ENCODE data around the gene FLCN. TPM values are rescaled to one million over a fixed set of nuclear protein-coding genes. Genes with fewer than 3 reads are reported as not detected.

The FLCN gene
- total and polyA plus RNA-seq, 4 donors, result 8.5 to 46.7 (median 28.4) TPM

GRCh38 chr17:17166446-17166845, 70.5 kb downstream of the FLCN start:
- H3K36me3 ChIP-seq (ENCODE audit: control insufficient read depth in 4 of 4, insufficient read depth in 3 of 4, low read depth in 1 of 4, low read length in 3 of 4), result peaks cover 4 to 81% (median 42%) of the 10 kb centered on the region in 4 donors
- no peaks in the 10 kb centered on the region for H3K4me1 ChIP-seq (ENCODE audit: control insufficient read depth in 4 of 4, insufficient read depth in 4 of 4, low read length in 3 of 4)
- H3K27ac ChIP-seq (ENCODE audit: low read depth in 1 of 2, low read length in 2 of 2), result no peak overlapping the region
- TF ChIP-seq RXRA (IDR thresholded peaks at IDR 0.05) (no peak), EGR1 (IDR thresholded peaks at IDR 0.05; ENCODE audit: low read depth in 2 of 2) (no peak)
- 96% methylated on average over 8 of the region's 8 CpGs for WGBS
- no peaks in the 10 kb centered on the region for H3K9me3 ChIP-seq (ENCODE audit: control insufficient read depth in 4 of 4, low read length in 3 of 4)
- no peak overlapping the region for H3K9ac ChIP-seq (ENCODE audit: low read depth in 1 of 2, low read length in 2 of 2)
- no peak for DNase-seq (ENCODE audit: low spot score)
- H3K4me3 ChIP-seq (ENCODE audit: low read depth in 1 of 3, low read length in 3 of 3), result no peak overlapping the region
- no peaks in the 10 kb centered on the region for H3K27me3 ChIP-seq (ENCODE audit: control insufficient read depth in 4 of 4, insufficient read depth in 4 of 4, low read length in 3 of 4)

DNA sequence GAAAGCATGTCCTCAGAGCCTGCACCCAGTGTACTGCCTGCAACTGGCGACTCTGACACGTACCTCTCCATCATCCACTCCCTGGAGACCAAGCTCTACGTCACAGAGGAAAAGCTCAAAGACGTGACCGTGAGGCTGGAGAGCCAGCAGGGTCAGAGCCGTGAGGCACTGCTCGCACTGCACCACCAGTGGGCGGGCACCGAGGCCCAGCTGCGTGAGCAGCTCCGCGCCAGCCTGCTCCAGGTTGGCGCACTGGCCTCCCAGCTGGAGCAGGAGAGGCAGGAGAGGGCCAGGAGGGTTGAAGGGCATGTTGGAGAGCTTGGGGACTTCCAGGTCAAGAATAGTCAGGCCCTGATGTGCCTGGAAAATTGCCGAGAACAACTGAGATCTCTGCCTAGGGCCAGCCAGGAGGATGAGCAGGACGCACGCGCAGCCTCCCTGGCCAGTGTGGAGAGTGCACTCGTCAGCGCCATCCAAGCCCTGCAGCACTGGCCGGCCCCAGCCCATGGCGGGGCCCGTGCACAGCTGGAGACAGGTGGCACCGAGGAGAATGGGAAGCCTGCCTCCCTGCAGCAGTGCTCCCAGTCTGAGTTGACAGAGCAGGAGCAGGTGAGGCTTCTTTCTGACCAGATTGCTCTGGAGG, 71.2 kb downstream of the FLCN start:
- no peak for DNase-seq (ENCODE audit: low spot score)
- Histone ChIP-seq H3K9me3 (ENCODE audit: control insufficient read depth in 4 of 4, low read length in 3 of 4) (no peaks in the 10 kb centered on the region), H3K9ac (ENCODE audit: low read depth in 1 of 2, low read length in 2 of 2) (no peak overlapping the region), H3K4me1 (ENCODE audit: control insufficient read depth in 4 of 4, insufficient read depth in 4 of 4, low read length in 3 of 4) (no peaks in the 10 kb centered on the region), H3K4me3 (ENCODE audit: low read depth in 1 of 3, low read length in 3 of 3) (no peak overlapping the region), H3K27ac (ENCODE audit: low read depth in 1 of 2, low read length in 2 of 2) (no peak overlapping the region), H3K27me3 (ENCODE audit: control insufficient read depth in 4 of 4, insufficient read depth in 4 of 4, low read length in 3 of 4) (no peaks in the 10 kb centered on the region), H3K36me3 (ENCODE audit: control insufficient read depth in 4 of 4, insufficient read depth in 3 of 4, low read depth in 1 of 4, low read length in 3 of 4) (peaks cover 6 to 84% (median 42%) of the 10 kb centered on the region in 4 donors)
- WGBS, result 95% methylated on average over 23 of the region's 23 CpGs
- TF ChIP-seq, protein P1, sequence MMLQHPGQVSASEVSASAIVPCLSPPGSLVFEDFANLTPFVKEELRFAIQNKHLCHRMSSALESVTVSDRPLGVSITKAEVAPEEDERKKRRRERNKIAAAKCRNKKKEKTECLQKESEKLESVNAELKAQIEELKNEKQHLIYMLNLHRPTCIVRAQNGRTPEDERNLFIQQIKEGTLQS (IDR thresholded peaks at IDR 0.05), result no peak
- TF ChIP-seq HNF4G (IDR thresholded peaks at IDR 0.05) (no peak), RXRA (IDR thresholded peaks at IDR 0.05) (no peak), REST (IDR thresholded peaks at IDR 0.05) (no peak), GABPA (IDR thresholded peaks at IDR 0.05 in 1 of 2, conservative IDR thresholded peaks at IDR 0.05 in 1 of 2) (no peak), JUND (IDR thresholded peaks at IDR 0.05) (no peak), YY1 (IDR thresholded peaks at IDR 0.05) (no peak)
- TF ChIP-seq, protein P2, sequence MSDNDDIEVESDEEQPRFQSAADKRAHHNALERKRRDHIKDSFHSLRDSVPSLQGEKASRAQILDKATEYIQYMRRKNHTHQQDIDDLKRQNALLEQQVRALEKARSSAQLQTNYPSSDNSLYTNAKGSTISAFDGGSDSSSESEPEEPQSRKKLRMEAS (IDR thresholded peaks at IDR 0.05), result no peak

DNA sequence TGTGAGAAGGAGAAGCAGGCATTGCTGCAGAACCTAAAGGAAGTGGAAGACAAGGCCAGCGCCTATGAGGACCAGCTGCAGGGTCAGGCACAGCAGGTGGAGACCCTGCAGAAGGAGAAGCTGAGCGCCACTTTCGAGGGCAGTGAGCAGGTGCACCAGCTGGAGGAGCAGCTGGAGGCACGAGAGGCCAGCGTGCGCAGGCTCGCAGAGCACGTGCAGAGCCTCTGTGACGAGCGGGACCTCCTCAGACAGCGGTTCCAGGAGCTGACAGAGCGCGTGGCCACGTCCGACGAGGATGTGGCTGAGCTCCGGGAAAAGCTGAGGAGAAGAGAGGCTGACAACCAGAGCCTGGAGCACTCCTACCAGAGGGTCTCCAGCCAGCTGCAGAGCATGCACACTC, 72.3 kb downstream of the FLCN start:
- H3K36me3 ChIP-seq (ENCODE audit: control insufficient read depth in 4 of 4, insufficient read depth in 3 of 4, low read depth in 1 of 4, low read length in 3 of 4), result peaks cover 6 to 88% (median 45%) of the 10 kb centered on the region in 4 donors
- no peak overlapping the region for H3K9ac ChIP-seq (ENCODE audit: low read depth in 1 of 2, low read length in 2 of 2)
- 96% methylated on average over 17 of the region's 17 CpGs for WGBS
- H3K27ac ChIP-seq (ENCODE audit: low read depth in 1 of 2, low read length in 2 of 2), result no peak overlapping the region
- no peak overlapping the region for H3K4me3 ChIP-seq (ENCODE audit: low read depth in 1 of 3, low read length in 3 of 3)
- DNase-seq (ENCODE audit: low spot score), result no peak
- H3K9me3 ChIP-seq (ENCODE audit: control insufficient read depth in 4 of 4, low read length in 3 of 4), result no peaks in the 10 kb centered on the region
- TF ChIP-seq EGR1 (IDR thresholded peaks at IDR 0.05; ENCODE audit: low read depth in 2 of 2), result no peak
- TF ChIP-seq NR2F2 (IDR thresholded peaks at IDR 0.05), result no peak
- no peak for TF ChIP-seq ZBTB33 (IDR thresholded peaks at IDR 0.05)
- no peak for TF ChIP-seq SP1 (IDR thresholded peaks at IDR 0.05)
- TF ChIP-seq RXRA (IDR thresholded peaks at IDR 0.05), result no peak
- TF ChIP-seq TAF1 (conservative IDR thresholded peaks at IDR 0.05), result no peak
- TF ChIP-seq HNF4G (IDR thresholded peaks at IDR 0.05), result no peak
- no peak for TF ChIP-seq GABPA (IDR thresholded peaks at IDR 0.05 in 1 of 2, conservative IDR thresholded peaks at IDR 0.05 in 1 of 2)
- TF ChIP-seq REST (IDR thresholded peaks at IDR 0.05), result no peak
- no peak for TF ChIP-seq FOXA2 (IDR thresholded peaks at IDR 0.05)
- TF ChIP-seq, protein P2 (IDR thresholded peaks at IDR 0.05), result no peak
- H3K4me1 ChIP-seq (ENCODE audit: control insufficient read depth in 4 of 4, insufficient read depth in 4 of 4, low read length in 3 of 4), result no peaks in the 10 kb centered on the region
- H3K27me3 ChIP-seq (ENCODE audit: control insufficient read depth in 4 of 4, insufficient read depth in 4 of 4, low read length in 3 of 4), result no peaks in the 10 kb centered on the region
